Keratinocyte (primary cell): Measurements from ENCODE around the gene OGDHL. TPM values are rescaled to one million over a fixed set of nuclear protein-coding genes. Genes with fewer than 3 reads are reported as not detected.
A peak's percentile ranks its signal among the peaks of the same experiment; 100 is the strongest.

ENCODE experiments used
- DNase-seq: peaks from one replicate; pipeline ENCODE4 v3.0.0-alpha.2; 2011; ENCODE audit warnings: low read depth, missing footprints, low spot score
- FAIRE-seq: peaks from 2 replicates; lab custom pipeline; 2011; peaks lifted over from hg19 to GRCh38; lab: Jason Lieb, UNC
- H2AFZ ChIP-seq: 2 replicates; pipeline ENCODE4 v1.6.0; 2012; ENCODE audit warnings: low read length, control low read depth, inconsistent platforms; ENCODE audit not compliant: control insufficient read depth
- H3K27ac ChIP-seq: 2 replicates; pipeline ENCODE4 v1.5.1; 2011; ENCODE audit warnings: low read length; ENCODE audit not compliant: control insufficient read depth, insufficient read depth
- H3K27me3 ChIP-seq: 3 replicates; pipeline ENCODE4 v1.6.0; 2011; ENCODE audit warnings: low read length; ENCODE audit not compliant: control insufficient read depth, insufficient read depth; ENCODE audit errors: extremely low read depth
- H3K36me3 ChIP-seq, 2 experiments: 2 replicates in 1 of 2; 3 replicates in 1 of 2; pipeline ENCODE4 v1.5.1; 2011; ENCODE audit warnings: low read length in 2 of 2, mild to moderate bottlenecking in 1 of 2; ENCODE audit not compliant: control insufficient read depth in 2 of 2, insufficient read depth in 2 of 2; ENCODE audit errors: extremely low read depth in 1 of 2
- H3K4me1 ChIP-seq: 3 replicates; pipeline ENCODE4 v1.5.1; 2011; ENCODE audit warnings: low read length; ENCODE audit not compliant: control insufficient read depth, insufficient read depth; ENCODE audit errors: extremely low read depth
- H3K4me2 ChIP-seq: 3 replicates; pipeline ENCODE4 v1.6.0; 2011; ENCODE audit warnings: low read depth, low read length; ENCODE audit not compliant: control insufficient read depth, insufficient read depth; ENCODE audit errors: extremely low read depth
- H3K4me3 ChIP-seq, 3 experiments: fragments of 200-600 bp in 1 of 3; sonication (generic) in 1 of 3; 2 replicates in 2 of 3; 3 replicates in 1 of 3; pipeline ENCODE4 v1.5.1; 2011 to 2016; ENCODE audit warnings: low read length in 3 of 3, mild to moderate bottlenecking in 3 of 3, control low read depth in 2 of 3, inconsistent platforms in 1 of 3, low read depth in 1 of 3, mixed read lengths in 1 of 3, mixed run types in 1 of 3, moderate library complexity in 1 of 3; ENCODE audit not compliant: control insufficient read depth in 2 of 3, insufficient read depth in 2 of 3; ENCODE audit errors: extremely low read depth in 1 of 3
- H3K79me2 ChIP-seq: 2 replicates; pipeline ENCODE4 v1.6.0; 2012; ENCODE audit warnings: low read length; ENCODE audit not compliant: control insufficient read depth, insufficient read depth
- H3K9ac ChIP-seq: 3 replicates; pipeline ENCODE4 v1.6.0; 2011; ENCODE audit warnings: low read length; ENCODE audit not compliant: control insufficient read depth, insufficient read depth; ENCODE audit errors: extremely low read depth
- H3K9me1 ChIP-seq: 3 replicates; pipeline ENCODE4 v1.6.0; 2011; ENCODE audit warnings: low read length; ENCODE audit not compliant: control insufficient read depth, insufficient read depth; ENCODE audit errors: extremely low read depth
- H3K9me3 ChIP-seq: 2 replicates; pipeline ENCODE4 v1.5.1; 2012; ENCODE audit warnings: low read depth, low read length; ENCODE audit not compliant: control insufficient read depth
- H4K20me1 ChIP-seq: 3 replicates; pipeline ENCODE4 v1.6.0; 2011; ENCODE audit warnings: low read length; ENCODE audit not compliant: control insufficient read depth, insufficient read depth; ENCODE audit errors: extremely low read depth
- EZH2 ChIP-seq: IDR thresholded peaks from one replicate; pipeline ENCODE4 v1.6.1; 2012; ENCODE audit warnings: inconsistent platforms, mild to moderate bottlenecking, low read length, moderate library complexity
- dilution Hi-C: fragments of 300-500 bp; cut with MboI; formaldehyde crosslinking; loops from one replicate; pipeline ENCODE4 v1.7.0; 2020; ENCODE audit warnings: low sequenced_read_pairs; ENCODE audit not compliant: extremely low pct_ligation_motif_present
- polyA plus RNA-seq, 5 experiments: library from polyadenylated mRNA; depleted of rRNA in 3 of 5; stranded (reverse) in 3 of 5; stranded (forward) in 1 of 5; unstranded in 1 of 5; fragments of >200 nt; gene quantifications; 1 replicate in 1 of 5; 2 replicates in 3 of 5; 3 replicates in 1 of 5; pipeline versions ENCODE4 v1.2.1 to v1.2.3, GENCODE V29; 2011 to 2012; ENCODE audit warnings: missing spikeins in 2 of 5, low read depth in 1 of 5, low replicate concordance in 1 of 5
- TF ChIP-seq, protein P1 (sequence below), 3 experiments: IDR thresholded peaks in 1 of 3; conservative IDR thresholded peaks in 1 of 3; optimal IDR thresholded peaks in 1 of 3; 2 replicates in 2 of 3; 3 replicates in 1 of 3; pipeline versions ENCODE3 to v1.5.1; 2011; ENCODE audit warnings: low read length in 3 of 3, mild to moderate bottlenecking in 3 of 3, moderate library complexity in 2 of 3, control low read depth in 1 of 3, inconsistent platforms in 1 of 3; ENCODE audit not compliant: insufficient read depth in 2 of 3; ENCODE audit errors: extremely low read depth in 1 of 3

The OGDHL gene
- polyA plus RNA-seq, 1 donor (not counting 4 experiments of a cell fraction or from before 2014, with no cell fraction given) = 0.09 TPM

DNA sequence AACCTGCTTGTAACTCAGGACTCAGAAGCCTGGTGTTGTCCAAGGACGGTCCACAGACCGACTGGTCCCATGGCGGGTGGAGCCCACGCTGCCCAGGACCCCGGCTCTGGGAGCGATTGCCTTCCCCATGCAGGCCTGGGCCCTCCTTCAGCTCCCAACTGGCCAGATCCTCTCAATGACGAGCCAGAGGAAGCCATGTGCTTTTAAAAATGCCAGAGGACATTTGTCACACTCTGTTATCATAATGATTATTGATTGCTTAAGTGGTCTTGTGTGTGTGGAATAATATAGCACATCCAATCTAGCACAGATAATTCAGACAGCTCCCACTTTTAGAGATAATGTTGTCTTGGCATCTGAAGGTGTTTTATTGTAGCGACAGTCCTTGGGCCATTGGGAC is 22.6 kb upstream of the OGDHL start:
- H3K9me1 ChIP-seq = no peaks in the 10 kb centered on the region
- dilution Hi-C loops = no loop called here
- no peak for FAIRE-seq

DNA sequence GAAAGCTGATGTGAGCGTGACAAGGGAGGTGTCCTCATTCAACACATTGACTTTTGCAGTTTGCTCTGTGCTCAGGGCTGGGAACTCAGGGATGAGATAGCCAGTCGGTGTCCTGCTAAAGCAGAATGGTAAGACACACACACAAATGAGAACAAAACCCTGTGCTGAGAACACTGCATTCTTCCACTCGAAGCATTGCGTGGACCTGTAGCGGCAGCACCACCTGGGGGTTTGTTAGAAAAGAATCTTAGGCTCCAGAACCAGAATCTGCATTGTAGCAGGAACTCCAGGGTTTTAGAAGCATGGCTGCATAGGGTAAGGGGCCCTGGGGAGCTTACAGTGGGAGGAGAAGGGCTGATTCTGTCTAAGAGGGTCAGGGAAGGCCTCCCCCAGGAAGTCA is 21.5 kb upstream of the OGDHL start:
- no peak for FAIRE-seq
- H3K4me1 ChIP-seq = no peaks in the 10 kb centered on the region
- no peak overlapping the region for H3K27ac ChIP-seq
- no peak overlapping the region for H3K4me2 ChIP-seq
- H3K36me3 ChIP-seq = no peaks in the 10 kb centered on the region
- H2AFZ ChIP-seq = no peak overlapping the region
- H3K9me3 ChIP-seq = no peaks in the 10 kb centered on the region
- TF ChIP-seq EZH2 = no peak
- TF ChIP-seq, protein P1, sequence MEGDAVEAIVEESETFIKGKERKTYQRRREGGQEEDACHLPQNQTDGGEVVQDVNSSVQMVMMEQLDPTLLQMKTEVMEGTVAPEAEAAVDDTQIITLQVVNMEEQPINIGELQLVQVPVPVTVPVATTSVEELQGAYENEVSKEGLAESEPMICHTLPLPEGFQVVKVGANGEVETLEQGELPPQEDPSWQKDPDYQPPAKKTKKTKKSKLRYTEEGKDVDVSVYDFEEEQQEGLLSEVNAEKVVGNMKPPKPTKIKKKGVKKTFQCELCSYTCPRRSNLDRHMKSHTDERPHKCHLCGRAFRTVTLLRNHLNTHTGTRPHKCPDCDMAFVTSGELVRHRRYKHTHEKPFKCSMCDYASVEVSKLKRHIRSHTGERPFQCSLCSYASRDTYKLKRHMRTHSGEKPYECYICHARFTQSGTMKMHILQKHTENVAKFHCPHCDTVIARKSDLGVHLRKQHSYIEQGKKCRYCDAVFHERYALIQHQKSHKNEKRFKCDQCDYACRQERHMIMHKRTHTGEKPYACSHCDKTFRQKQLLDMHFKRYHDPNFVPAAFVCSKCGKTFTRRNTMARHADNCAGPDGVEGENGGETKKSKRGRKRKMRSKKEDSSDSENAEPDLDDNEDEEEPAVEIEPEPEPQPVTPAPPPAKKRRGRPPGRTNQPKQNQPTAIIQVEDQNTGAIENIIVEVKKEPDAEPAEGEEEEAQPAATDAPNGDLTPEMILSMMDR (optimal IDR thresholded peaks at IDR 0.05 in 1 of 3, IDR thresholded peaks at IDR 0.05 in 1 of 3, conservative IDR thresholded peaks at IDR 0.05 in 1 of 3; ENCODE audit: extremely low read depth in 1 of 3, insufficient read depth in 2 of 3, low read length in 3 of 3) = peak in 1 of 3 experiments; percentile 17
- H3K4me3 ChIP-seq = no peak overlapping the region
- H3K79me2 ChIP-seq = no peaks in the 10 kb centered on the region
- dilution Hi-C loops = no loop called here
- peaks cover 5% of the 10 kb centered on the region for H3K27me3 ChIP-seq
- H3K9ac ChIP-seq = no peak overlapping the region
- no peaks in the 10 kb centered on the region for H3K9me1 ChIP-seq
- no peak for DNase-seq
- H4K20me1 ChIP-seq = no peaks in the 10 kb centered on the region

More for the DNA sequence above, 22.6 kb upstream of the OGDHL start:
- Histone ChIP-seq H3K9me3 (no peaks in the 10 kb centered on the region), H3K4me2 (no peak overlapping the region), H3K9ac (no peak overlapping the region), H4K20me1 (no peaks in the 10 kb centered on the region), H3K27me3 (peaks cover 5% of the 10 kb centered on the region), H3K4me3 (no peak overlapping the region), H2AFZ (no peak overlapping the region), H3K27ac (no peak overlapping the region), H3K79me2 (no peaks in the 10 kb centered on the region), H3K36me3 (no peaks in the 10 kb centered on the region), H3K4me1 (no peaks in the 10 kb centered on the region)
- TF ChIP-seq, protein P1 (optimal IDR thresholded peaks at IDR 0.05 in 1 of 3, IDR thresholded peaks at IDR 0.05 in 1 of 3, conservative IDR thresholded peaks at IDR 0.05 in 1 of 3; ENCODE audit: extremely low read depth in 1 of 3, insufficient read depth in 2 of 3, low read length in 3 of 3) = no peak
- TF ChIP-seq EZH2 = no peak
- no peak for DNase-seq
